GM21737 (cell line): ENCODE results near the gene GJD4.

ENCODE experiments used
- ATAC-seq: cut with Tn5 transposase; IDR thresholded peaks from one replicate; pipeline ENCODE4 v1.9.1; 2021; ENCODE audit warnings: mild to moderate bottlenecking, moderate library complexity; ENCODE audit not compliant: unreplicated experiment

GJD4 gene

GRCh38 chr10:35644050-35644950 is 39.2 kb downstream of the GJD4 start:
- no peak for ATAC-seq

- no peak for ATAC-seq
These were observed 45.8 kb downstream of the GJD4 start for GRCh38 chr10:35650894-35651293.

- ATAC-seq: no peak
These were observed 47.7 kb downstream of the GJD4 start for GRCh38 chr10:35652824-35653223.

GRCh38 chr10:35657621-35658020 is 52.5 kb downstream of the GJD4 start:
- ATAC-seq: no peak
